T-helper 2 cell treated with Interferon-gamma antibody and Interleukin-4, amounts not matched to agents 5 μg/mL and 100 μg/mL, for 36 hours (primary cell): ENCODE measurements around the gene UNC5B.

Experiments
- DNase-seq: peaks from one replicate; pipeline ENCODE4 v3.0.0; 2021; ENCODE audit warnings: low spot score
- H3K27ac Mint-ChIP-seq: one replicate; pipeline ENCODE4 v1.8.0; 2021; ENCODE audit warnings: mild to moderate bottlenecking, mixed read lengths
- H3K27me3 Mint-ChIP-seq: one replicate; pipeline ENCODE4 v1.8.0; 2021; ENCODE audit warnings: low read depth, mixed read lengths
- H3K36me3 Mint-ChIP-seq: one replicate; pipeline ENCODE4 v1.8.0; 2021; ENCODE audit warnings: low read depth, mixed read lengths
- H3K4me1 Mint-ChIP-seq: one replicate; pipeline ENCODE4 v1.8.0; 2021; ENCODE audit warnings: low read depth, mixed read lengths
- H3K4me3 Mint-ChIP-seq: one replicate; pipeline ENCODE4 v1.8.0; 2022; ENCODE audit warnings: mild to moderate bottlenecking, moderate library complexity, mixed read lengths
- H3K9me3 Mint-ChIP-seq: one replicate; pipeline ENCODE4 v1.8.0; 2021; ENCODE audit warnings: mixed read lengths

Gene UNC5B

DNA sequence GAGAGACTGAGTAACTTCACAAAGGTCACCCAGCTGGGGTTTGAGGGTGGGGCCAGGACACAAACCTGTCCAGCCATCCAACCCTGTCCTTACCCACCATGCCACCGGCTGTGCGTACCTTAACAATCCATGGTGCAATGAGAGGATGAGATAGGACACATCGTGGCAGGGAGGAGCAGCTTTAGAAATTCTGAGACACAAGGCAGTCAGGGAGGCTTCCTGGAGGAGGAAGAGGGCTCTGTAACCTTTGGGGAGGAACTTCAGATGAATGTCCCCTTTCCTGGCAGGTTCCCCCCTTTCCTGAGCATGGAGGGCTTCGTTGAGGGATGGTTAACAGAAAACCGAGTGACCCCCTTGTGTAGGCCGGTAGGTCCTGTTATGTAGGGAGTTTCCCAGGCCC is 71.0 kb downstream of the UNC5B start:
- DNase-seq: no peak
- no peaks in the 10 kb centered on the region for H3K27me3 Mint-ChIP-seq
- no peak overlapping the region for H3K27ac Mint-ChIP-seq
- no peaks in the 10 kb centered on the region for H3K36me3 Mint-ChIP-seq
- H3K9me3 Mint-ChIP-seq: no peaks in the 10 kb centered on the region
- no peak overlapping the region for H3K4me3 Mint-ChIP-seq
- H3K4me1 Mint-ChIP-seq: no peaks in the 10 kb centered on the region

- no peaks in the 10 kb centered on the region for H3K4me1 Mint-ChIP-seq
- no peak overlapping the region for H3K27ac Mint-ChIP-seq
- no peak for DNase-seq
- no peaks in the 10 kb centered on the region for H3K27me3 Mint-ChIP-seq
- H3K4me3 Mint-ChIP-seq: no peak overlapping the region
- H3K9me3 Mint-ChIP-seq: no peaks in the 10 kb centered on the region
- no peaks in the 10 kb centered on the region for H3K36me3 Mint-ChIP-seq
Measured at GRCh38 chr10:71283876-71284275, 71.5 kb downstream of the UNC5B start.

DNA sequence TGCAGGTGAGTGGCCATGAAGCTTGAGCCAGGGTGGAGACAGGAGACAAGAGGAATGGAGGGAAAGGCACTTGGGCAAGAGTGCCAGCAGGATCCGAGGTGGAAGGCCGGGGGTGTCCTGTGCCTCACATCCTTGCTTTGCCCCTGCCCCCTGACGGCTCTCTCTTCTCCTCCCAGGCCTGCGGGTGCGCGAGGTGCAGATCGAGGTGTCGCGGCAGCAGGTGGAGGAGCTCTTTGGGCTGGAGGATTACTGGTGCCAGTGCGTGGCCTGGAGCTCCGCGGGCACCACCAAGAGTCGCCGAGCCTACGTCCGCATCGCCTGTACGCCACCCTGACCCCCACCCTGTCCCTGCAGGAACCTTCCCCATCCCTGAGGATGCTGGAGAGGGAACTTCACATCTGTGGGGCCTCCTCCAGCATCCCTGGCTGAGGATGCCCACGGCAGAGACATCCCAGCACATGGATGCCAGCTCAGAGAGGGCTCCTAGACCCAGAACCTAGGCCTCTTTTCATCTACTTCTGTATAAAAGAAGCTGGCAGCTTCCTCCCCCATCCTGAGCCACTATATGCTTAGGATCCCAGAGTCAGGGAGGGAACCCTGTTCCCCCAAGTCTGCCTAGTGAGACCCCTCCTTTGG is 72.3 kb downstream of the UNC5B start:
- Mint-ChIP-seq H3K27ac (no peak overlapping the region), H3K4me3 (no peak overlapping the region), H3K36me3 (no peaks in the 10 kb centered on the region), H3K27me3 (no peaks in the 10 kb centered on the region), H3K4me1 (no peaks in the 10 kb centered on the region), H3K9me3 (no peaks in the 10 kb centered on the region)
- no peak for DNase-seq

- no peak overlapping the region for H3K27ac Mint-ChIP-seq
- H3K36me3 Mint-ChIP-seq: no peaks in the 10 kb centered on the region
- DNase-seq: no peak
- H3K4me1 Mint-ChIP-seq: no peaks in the 10 kb centered on the region
- H3K9me3 Mint-ChIP-seq: no peaks in the 10 kb centered on the region
- no peak overlapping the region for H3K4me3 Mint-ChIP-seq
- H3K27me3 Mint-ChIP-seq: no peaks in the 10 kb centered on the region
Measured at GRCh38 chr10:71285180-71285545, 72.8 kb downstream of the UNC5B start.

- Mint-ChIP-seq H3K4me3 (no peak overlapping the region), H3K9me3 (no peaks in the 10 kb centered on the region), H3K36me3 (no peaks in the 10 kb centered on the region), H3K27me3 (no peaks in the 10 kb centered on the region), H3K4me1 (no peaks in the 10 kb centered on the region), H3K27ac (no peak overlapping the region)
- DNase-seq: no peak
Measured at GRCh38 chr10:71285986-71286385, 73.6 kb downstream of the UNC5B start.

- Mint-ChIP-seq H3K9me3 (no peaks in the 10 kb centered on the region), H3K4me3 (no peak overlapping the region), H3K4me1 (no peaks in the 10 kb centered on the region), H3K27me3 (no peaks in the 10 kb centered on the region), H3K36me3 (no peaks in the 10 kb centered on the region), H3K27ac (no peak overlapping the region)
- DNase-seq: no peak
Measured at GRCh38 chr10:71286521-71287294, 74.3 kb downstream of the UNC5B start.

DNA sequence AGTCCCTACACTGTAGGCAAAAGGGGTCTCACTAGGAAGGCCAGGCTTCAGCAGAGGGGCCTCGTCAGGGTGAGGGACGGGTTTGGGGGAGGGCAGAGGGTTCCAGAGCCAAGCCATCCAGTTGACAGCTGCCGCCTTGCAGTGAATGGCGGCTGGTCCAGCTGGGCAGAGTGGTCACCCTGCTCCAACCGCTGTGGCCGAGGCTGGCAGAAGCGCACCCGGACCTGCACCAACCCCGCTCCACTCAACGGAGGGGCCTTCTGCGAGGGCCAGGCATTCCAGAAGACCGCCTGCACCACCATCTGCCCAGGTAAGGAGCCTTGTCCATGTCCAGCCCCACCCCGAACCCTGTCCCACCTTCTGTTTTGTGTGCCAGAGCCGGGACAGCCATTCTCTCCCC is 75.1 kb downstream of the UNC5B start:
- H3K27me3 Mint-ChIP-seq: no peaks in the 10 kb centered on the region
- no peak overlapping the region for H3K4me3 Mint-ChIP-seq
- H3K9me3 Mint-ChIP-seq: no peaks in the 10 kb centered on the region
- no peaks in the 10 kb centered on the region for H3K36me3 Mint-ChIP-seq
- no peak for DNase-seq
- H3K4me1 Mint-ChIP-seq: no peaks in the 10 kb centered on the region
- no peak overlapping the region for H3K27ac Mint-ChIP-seq

GRCh38 chr10:71288461-71288860 is 76.1 kb downstream of the UNC5B start:
- DNase-seq: no peak
- Mint-ChIP-seq H3K4me1 (no peaks in the 10 kb centered on the region), H3K9me3 (no peaks in the 10 kb centered on the region), H3K4me3 (no peak overlapping the region), H3K27me3 (no peaks in the 10 kb centered on the region), H3K27ac (no peak overlapping the region), H3K36me3 (no peaks in the 10 kb centered on the region)

- no peak overlapping the region for H3K4me3 Mint-ChIP-seq
- H3K27me3 Mint-ChIP-seq: no peaks in the 10 kb centered on the region
- H3K9me3 Mint-ChIP-seq: no peaks in the 10 kb centered on the region
- DNase-seq: no peak
- no peak overlapping the region for H3K27ac Mint-ChIP-seq
- no peaks in the 10 kb centered on the region for H3K36me3 Mint-ChIP-seq
- H3K4me1 Mint-ChIP-seq: no peaks in the 10 kb centered on the region
Measured at GRCh38 chr10:71289421-71290130, 77.2 kb downstream of the UNC5B start.

DNA sequence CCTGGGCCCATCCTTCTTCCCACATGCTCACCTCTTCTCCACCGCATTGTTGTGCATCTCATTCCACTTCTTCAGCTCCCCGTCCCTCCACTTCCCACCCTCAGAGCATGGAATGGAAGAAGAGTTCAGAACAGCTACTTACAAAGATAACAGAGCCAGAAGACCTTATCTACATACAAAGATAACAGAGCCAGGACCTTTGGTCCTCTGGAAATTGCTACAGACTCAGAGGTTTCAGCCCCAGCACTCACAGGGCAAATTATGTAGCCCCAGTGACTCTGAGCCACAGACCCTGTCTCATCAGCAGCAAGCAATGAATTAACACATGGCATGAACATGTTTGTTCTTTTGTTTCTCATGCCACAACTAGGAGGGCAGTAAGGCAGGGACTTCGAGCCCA is 78.0 kb downstream of the UNC5B start:
- H3K36me3 Mint-ChIP-seq: no peaks in the 10 kb centered on the region
- H3K27ac Mint-ChIP-seq: no peak overlapping the region
- H3K4me1 Mint-ChIP-seq: no peaks in the 10 kb centered on the region
- no peaks in the 10 kb centered on the region for H3K9me3 Mint-ChIP-seq
- no peaks in the 10 kb centered on the region for H3K27me3 Mint-ChIP-seq
- no peak for DNase-seq
- H3K4me3 Mint-ChIP-seq: no peak overlapping the region

DNA sequence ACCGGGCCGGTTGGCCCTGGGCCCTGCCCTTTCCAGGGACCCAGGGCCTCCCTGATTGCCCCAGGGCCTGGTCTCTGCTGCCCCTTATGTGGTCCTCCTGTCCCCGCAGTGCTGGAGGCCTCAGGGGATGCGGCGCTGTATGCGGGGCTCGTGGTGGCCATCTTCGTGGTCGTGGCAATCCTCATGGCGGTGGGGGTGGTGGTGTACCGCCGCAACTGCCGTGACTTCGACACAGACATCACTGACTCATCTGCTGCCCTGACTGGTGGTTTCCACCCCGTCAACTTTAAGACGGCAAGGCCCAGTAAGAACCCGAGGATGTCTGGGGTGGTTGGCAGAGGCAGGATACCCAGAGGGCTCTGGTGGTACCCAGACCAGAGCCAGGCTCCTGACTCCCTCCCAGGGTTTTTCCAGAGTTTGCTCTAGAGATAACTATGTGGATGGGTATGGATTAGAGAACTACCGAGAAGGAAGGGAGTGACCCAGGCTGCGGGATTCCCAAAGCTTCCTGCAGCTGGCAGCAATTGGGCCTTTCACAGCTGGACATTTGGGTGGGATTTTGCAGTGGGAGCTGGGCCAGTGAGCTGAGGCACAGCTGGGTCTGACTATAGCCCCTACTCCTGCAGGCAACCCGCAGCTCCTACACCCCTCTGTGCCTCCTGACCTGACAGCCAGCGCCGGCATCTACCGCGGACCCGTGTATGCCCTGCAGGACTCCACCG is 78.6 kb downstream of the UNC5B start:
- Mint-ChIP-seq H3K36me3 (no peaks in the 10 kb centered on the region), H3K27me3 (no peaks in the 10 kb centered on the region), H3K27ac (no peak overlapping the region), H3K9me3 (no peaks in the 10 kb centered on the region), H3K4me1 (no peaks in the 10 kb centered on the region), H3K4me3 (no peak overlapping the region)
- no peak for DNase-seq

GRCh38 chr10:71291528-71291900 is 79.1 kb downstream of the UNC5B start:
- H3K4me3 Mint-ChIP-seq: no peak overlapping the region
- H3K27ac Mint-ChIP-seq: no peak overlapping the region
- H3K36me3 Mint-ChIP-seq: no peaks in the 10 kb centered on the region
- no peak for DNase-seq
- H3K27me3 Mint-ChIP-seq: no peaks in the 10 kb centered on the region
- H3K9me3 Mint-ChIP-seq: no peaks in the 10 kb centered on the region
- H3K4me1 Mint-ChIP-seq: no peaks in the 10 kb centered on the region

- DNase-seq: no peak
- no peaks in the 10 kb centered on the region for H3K36me3 Mint-ChIP-seq
- H3K27me3 Mint-ChIP-seq: no peaks in the 10 kb centered on the region
- no peak overlapping the region for H3K4me3 Mint-ChIP-seq
- H3K4me1 Mint-ChIP-seq: no peaks in the 10 kb centered on the region
- H3K27ac Mint-ChIP-seq: no peak overlapping the region
- H3K9me3 Mint-ChIP-seq: no peaks in the 10 kb centered on the region
Measured at GRCh38 chr10:71292624-71293445, 80.5 kb downstream of the UNC5B start.
